HG03342 (cell line): Measurements from ENCODE around the gene MT1X.

Experiments used
- ATAC-seq: cut with Tn5 transposase; IDR thresholded peaks from one replicate; pipeline ENCODE4 v1.9.1; 2021; ENCODE audit warnings: mild to moderate bottlenecking, moderate library complexity; ENCODE audit not compliant: unreplicated experiment

MT1X gene

DNA sequence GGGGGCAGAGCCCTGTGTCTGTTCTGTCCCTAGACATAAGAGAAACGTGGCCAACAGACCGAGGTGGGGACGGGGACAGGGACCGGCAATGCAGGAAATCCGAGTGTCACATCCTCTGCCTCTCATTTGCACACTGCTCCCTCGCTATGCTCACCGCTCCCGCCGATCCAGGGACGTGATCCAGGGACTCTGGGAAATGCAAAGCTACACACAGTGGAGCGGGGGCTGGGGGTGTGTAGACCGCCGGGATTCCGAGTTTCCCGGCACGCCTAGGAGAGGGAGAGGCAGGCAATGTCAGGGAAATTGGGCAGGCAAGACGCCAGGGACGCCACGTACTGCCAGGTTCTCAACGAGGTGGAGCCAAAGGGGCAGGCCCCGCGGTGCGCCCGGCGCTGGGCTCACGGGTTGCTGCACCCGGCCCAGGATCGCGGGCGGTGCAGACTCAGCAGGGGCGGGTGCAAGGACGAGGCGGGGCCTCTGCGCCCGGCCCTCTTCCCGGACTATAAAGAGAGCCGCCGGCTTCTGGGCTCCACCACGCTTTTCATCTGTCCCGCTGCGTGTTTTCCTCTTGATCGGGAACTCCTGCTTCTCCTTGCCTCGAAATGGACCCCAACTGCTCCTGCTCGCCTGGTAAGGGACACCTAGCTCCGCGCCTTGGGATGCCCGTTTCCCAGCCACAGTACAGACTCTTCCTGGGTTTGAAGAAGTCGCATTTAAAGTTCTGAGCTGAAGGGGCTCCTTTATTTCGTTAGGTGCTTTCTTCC is at the start of gene MT1X:
Gene MT1X, plus strand, starts transcription at position 532 of the 764 bp plus-strand sequence. Its CDS starts 71 bp downstream, at position 603.
- peak; percentile 98 for ATAC-seq

- ATAC-seq = no peak
Observed at GRCh38 chr16:56632848-56633365, 49.4 kb upstream of the MT1X start.

DNA sequence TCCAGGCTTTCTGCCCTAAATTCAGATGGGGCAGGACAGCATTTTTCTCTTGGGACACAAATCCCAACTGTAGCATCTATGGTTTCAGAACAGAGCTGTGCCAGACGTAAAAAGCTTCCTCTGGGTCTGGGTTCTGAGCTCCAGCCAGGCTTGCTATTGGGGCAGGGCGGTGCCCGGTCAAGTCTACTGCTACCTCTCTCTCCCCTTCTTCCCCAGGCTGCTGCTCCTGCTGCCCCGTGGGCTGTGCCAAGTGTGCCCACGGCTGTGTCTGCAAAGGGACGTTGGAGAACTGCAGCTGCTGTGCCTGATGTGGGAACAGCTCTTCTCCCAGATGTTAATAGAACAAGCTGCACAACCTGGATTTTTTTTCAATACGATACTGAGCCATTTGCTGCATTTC is 48.7 kb upstream of the MT1X start:
- ATAC-seq = no peak

- no peak for ATAC-seq
Observed at GRCh38 chr16:56634715-56635440, 47.4 kb upstream of the MT1X start.

- ATAC-seq = no peak
Observed at GRCh38 chr16:56635441-56635967, 46.8 kb upstream of the MT1X start.

DNA sequence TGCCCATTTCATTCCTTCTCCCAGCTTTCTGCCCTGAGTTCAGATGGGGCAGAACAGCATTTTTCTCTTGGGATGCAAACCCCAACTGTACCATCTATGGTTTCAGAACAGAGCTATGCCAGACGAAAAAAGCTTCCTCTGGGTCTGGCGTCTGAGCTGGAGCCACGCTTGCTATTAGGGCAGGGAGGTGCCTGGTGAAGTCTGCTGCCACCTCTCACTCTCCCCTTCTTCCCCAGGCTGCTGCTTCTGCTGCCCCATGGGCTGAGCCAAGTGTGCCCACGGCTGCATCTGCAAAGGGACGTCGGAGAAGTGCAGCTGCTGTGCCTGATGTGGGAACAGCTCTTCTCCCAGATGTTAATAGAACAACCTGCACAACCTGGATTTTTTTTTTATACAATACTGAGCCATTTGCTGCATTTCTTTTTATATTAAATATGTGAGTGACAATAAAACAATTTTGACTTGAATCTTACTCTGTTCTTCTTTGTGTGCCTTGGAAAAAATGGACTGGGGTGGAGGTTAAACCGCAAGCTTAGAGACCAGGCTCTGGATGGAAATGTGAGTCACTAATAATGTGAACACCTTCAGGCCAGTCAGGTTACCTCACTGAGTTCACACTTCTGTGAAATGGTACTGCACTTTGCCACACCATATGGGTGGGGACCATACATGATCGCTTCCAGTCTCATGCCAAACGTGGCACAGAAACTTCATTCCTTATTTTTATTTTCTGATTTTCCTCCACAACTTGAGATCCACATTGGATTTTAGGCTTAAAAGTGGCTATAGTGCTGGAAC is 45.5 kb upstream of the MT1X start:
- no peak for ATAC-seq

DNA sequence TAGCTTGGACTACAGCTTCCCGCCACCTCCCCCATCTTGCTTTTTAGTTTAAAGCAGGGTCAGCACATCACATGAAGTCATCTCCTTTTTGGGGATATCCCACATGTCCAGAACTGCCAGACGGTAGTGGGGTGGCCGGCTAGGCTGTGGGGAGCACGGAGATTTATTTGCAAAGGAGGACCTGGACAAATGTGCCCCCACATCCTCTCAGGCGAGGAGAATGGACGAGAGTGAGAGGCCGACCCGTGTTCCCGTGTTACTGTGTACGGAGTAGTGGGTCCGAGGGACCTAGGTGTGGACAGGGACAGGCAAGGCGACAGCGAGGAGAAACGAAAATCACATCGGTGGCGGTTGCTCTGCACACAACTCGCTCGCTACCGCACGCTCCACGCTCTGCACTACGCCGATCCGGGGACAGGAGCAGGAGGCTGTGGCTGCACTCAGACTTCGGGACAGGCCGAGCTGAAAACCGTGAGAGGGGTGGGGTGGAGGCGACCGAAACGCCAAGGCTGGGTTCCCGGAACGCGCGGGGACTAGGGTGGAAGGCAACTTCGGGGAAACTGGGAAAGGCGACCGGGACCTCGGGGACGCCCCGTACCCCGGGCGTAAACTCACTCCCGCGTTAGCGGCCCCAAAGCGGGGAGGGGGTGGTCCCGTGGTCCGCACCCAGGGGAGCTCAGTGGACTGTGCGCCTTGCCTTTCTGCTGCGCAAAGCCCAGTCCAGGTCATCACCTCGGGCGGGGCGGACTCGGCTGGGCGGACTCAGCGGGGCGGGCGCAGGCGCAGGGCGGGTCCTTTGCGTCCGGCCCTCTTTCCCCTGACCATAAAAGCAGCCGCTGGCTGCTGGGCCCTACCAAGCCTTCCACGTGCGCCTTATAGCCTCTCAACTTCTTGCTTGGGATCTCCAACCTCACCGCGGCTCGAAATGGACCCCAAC is 44.2 kb upstream of the MT1X start, which contains the start of gene MT1A:
Gene MT1A, plus strand, starts transcription at position 853 of the 937 bp plus-strand sequence. Its CDS starts 73 bp downstream, at position 926.
- ATAC-seq = no peak

DNA sequence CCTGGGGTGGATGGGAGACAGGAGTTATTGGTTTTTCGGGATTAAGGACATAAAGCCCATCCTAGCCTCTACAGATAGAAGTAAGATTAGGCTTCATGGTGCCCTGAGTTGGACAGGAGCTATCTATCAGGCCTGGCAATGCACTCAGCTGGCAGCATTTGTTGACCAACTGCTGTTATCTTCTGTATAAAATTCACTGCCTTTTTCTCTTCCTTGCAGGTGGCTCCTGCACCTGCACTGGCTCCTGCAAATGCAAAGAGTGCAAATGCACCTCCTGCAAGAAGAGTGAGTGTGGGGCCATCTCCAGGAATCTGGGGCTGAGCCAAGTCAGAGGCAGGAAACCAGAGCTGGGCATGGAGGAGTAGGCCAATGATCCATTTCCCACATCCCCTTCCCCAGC is 43.2 kb upstream of the MT1X start:
- ATAC-seq = no peak

DNA sequence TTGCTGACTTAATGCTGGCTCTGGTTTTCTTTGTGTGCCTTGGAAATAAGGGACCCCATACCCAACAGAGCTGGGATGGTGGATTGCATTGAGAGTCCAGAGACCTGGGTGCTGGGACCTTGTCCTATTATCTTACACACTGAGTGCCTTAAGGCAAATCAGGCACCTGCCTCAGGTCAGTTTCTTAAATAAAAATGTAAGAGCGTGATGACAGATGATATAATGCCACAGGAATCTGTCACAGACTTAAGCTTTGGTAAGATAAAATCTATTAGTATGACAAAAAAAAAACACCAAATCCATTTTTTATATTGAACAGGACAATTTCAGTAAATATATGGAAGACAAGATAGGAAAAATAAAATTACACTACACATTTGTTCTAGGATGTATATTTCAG is 42.2 kb upstream of the MT1X start:
- ATAC-seq = no peak

DNA sequence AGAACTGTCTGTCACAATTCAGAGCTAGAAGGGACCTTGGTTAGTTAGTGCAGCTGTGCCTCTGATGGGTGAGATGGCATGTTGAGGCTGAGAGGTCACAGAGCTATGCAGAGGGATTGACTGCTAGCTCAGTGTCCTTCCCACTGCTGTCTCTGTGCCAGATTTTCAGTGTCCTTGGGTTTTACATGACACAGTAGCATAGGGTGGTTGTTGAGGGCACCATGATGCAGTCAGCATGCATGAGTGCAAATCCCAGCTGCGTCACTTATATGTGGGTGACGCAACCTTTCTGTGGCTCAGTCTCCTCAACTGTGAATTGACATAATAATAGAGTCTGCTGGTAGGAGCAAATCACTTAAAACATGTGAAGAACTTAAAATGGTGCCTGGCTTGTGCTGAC is 41.1 kb upstream of the MT1X start:
- ATAC-seq = no peak

- no peak for ATAC-seq
Observed at GRCh38 chr16:56643080-56643778, 39.0 kb upstream of the MT1X start.

DNA sequence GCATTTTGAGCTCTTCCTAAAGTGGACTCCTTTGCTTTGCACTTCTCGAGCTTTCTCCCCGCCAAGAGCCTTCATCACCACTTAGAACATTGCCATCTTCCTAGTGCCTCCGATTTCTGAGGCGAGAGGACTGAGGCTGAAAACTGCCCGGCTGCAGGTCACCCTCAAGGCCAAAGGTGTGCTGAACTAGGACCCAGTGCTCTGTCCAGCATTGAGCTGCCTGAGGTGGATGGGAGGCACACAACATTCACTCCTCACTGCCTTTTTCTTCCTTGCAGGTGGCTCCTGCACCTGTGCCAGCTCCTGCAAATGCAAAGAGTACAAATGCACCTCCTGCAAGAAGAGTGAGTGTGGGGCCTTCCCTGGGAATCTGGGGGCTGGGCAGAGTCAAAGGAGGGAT is 38.4 kb upstream of the MT1X start:
- ATAC-seq = no peak

GRCh38 chr16:56645311-56645710 is 37.0 kb upstream of the MT1X start:
- ATAC-seq = no peak

DNA sequence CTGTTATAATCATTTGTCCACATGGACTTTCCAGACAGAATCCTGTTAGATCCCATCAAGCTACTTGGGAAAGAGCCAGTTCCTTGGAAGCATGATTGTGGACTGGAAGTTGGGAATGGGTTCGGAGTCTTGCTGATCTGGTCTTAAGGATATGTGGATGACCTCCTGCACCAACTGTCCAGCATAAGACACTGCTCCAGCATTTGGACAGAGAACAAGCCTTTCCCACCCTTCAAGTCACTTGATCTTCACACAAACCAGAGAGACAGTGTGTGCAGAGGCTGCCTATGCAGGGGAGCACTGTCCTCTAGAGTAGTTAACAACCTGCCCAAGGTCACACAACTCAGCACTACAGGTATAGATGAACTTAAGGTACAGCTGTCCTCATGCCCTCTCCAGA is 36.4 kb upstream of the MT1X start:
- no peak for ATAC-seq

GRCh38 chr16:56647641-56648431 is 34.4 kb upstream of the MT1X start:
- ATAC-seq = no peak

DNA sequence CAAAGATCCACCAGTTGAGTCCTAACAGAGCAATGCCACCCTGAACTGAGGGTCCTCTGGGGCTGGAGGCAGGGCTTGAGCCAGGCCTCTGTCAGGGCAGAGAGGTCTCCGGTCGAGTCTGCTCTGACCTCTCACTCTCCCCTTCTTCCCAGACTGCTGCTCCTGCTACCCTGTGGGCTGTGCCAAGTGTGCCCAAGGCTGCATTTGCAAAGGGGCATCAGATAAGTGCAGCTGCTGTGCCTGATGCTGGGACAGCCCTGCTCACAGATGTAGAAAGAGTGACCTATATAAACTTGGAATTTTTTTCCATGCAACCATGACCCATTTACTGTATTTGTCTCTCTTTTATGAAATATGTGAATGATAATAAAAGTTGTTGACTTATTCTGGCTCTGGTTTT is 33.0 kb upstream of the MT1X start:
- ATAC-seq = no peak

DNA sequence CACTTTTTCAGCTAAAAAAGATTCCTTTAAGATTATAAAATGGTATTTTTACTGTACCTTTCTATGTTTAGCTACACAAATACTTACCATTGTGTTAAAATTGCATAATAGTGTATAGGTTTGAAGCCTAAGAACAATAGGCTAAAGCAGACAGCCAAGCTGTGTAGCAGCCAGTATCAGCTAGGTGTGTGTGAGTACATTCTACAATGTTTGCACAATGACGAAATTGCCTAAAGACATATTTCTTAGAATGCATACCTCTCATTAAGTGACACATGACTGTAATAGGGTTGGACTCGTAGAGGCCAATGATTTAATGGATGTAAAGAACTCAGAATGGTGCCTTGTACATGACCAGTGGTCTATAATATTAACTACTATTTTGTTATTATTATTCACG is 32.5 kb upstream of the MT1X start:
- ATAC-seq = no peak

DNA sequence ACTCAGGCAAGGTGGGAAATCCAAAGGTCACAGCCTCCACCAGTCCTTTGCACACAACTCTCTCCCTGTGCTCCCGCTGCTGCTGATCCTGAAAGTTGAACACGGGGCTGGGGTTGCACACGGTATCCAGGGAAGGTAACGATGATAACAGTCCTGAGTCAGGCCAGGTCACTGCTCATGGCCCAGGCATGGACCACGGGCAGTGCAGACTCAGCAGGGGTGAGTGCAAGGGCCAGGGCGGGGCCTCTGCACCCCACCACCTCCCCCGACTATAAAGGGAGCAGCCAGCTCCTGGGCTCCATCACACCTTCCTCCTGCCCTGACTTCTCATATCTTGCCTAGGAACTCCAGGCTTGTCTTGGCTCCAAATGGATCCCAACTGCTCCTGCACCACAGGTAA is 30.7 kb upstream of the MT1X start, which contains the start of gene MT1B:
Gene MT1B, plus strand, starts transcription at position 301 of the 400 bp plus-strand sequence. Its CDS starts 68 bp downstream, at position 369.
- no peak for ATAC-seq
